ENCODE measurements around the gene NKAIN1.

DNA sequence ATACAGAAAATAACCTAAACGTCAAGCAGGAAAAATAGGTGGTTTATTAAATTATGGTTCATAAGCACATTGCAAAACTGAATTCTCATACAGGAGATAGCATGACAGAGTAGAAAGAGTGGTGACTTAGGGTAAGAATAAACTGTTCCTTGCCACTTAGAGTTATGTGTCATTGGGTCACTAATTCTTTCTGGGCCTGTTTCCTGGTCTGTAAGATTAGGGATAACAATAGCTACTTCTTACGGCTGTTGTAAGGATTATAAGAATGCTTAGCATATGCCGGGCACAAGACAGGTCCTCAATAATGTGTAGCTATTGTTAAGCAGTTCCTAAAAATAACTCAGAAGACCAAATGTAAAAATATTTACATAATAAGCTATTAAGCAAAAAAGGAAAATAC is 32.7 kb upstream of the NKAIN1 start:
- TF ChIP-seq, protein P1, sequence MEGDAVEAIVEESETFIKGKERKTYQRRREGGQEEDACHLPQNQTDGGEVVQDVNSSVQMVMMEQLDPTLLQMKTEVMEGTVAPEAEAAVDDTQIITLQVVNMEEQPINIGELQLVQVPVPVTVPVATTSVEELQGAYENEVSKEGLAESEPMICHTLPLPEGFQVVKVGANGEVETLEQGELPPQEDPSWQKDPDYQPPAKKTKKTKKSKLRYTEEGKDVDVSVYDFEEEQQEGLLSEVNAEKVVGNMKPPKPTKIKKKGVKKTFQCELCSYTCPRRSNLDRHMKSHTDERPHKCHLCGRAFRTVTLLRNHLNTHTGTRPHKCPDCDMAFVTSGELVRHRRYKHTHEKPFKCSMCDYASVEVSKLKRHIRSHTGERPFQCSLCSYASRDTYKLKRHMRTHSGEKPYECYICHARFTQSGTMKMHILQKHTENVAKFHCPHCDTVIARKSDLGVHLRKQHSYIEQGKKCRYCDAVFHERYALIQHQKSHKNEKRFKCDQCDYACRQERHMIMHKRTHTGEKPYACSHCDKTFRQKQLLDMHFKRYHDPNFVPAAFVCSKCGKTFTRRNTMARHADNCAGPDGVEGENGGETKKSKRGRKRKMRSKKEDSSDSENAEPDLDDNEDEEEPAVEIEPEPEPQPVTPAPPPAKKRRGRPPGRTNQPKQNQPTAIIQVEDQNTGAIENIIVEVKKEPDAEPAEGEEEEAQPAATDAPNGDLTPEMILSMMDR (IDR thresholded peaks at IDR 0.05) = no peak
- no peak for TF ChIP-seq SIN3A (IDR thresholded peaks at IDR 0.05; ENCODE audit: borderline replicate concordance, insufficient read depth, low read depth, low read length)
